ENCODE measurements around the gene STARD9.

STARD9 gene

GRCh38 chr15:42558739-42559138 lies 16.7 kb upstream of the STARD9 start:
- no peak for TF ChIP-seq CTCF (IDR thresholded peaks at IDR 0.05)
- Histone ChIP-seq H3K27me3 (no peaks in the 10 kb centered on the region), H3K27ac (no peak overlapping the region), H3K9me3 (no peaks in the 10 kb centered on the region), H3K4me1 (ENCODE audit: control insufficient read depth in 1 of 2, insufficient read depth in 1 of 2, low read depth in 1 of 2, low read length in 1 of 2) (peaks cover 7 to 8% of the 10 kb centered on the region in 2 experiments), H3K4me3 (ENCODE audit: low read depth in 1 of 2, low read length in 1 of 2) (no peak overlapping the region), H3K36me3 (peaks cover 34% of the 10 kb centered on the region)

GRCh38 chr15:42576040-42576594 lies 711 bp downstream of the STARD9 start:
- Histone ChIP-seq H3K4me3 (ENCODE audit: low read depth in 1 of 2, low read length in 1 of 2) (peak overlapping the region; percentile 75 to 76), H3K9me3 (no peaks in the 10 kb centered on the region), H3K36me3 (no peaks in the 10 kb centered on the region), H3K4me1 (ENCODE audit: control insufficient read depth in 1 of 2, insufficient read depth in 1 of 2, low read depth in 1 of 2, low read length in 1 of 2) (peaks cover 20% of the 10 kb centered on the region in 2 experiments), H3K27ac (no peak overlapping the region), H3K27me3 (peaks cover 77% of the 10 kb centered on the region)
- TF ChIP-seq CTCF (IDR thresholded peaks at IDR 0.05), result no peak

- TF ChIP-seq CTCF (IDR thresholded peaks at IDR 0.05), result no peak
- no peaks in the 10 kb centered on the region for H3K36me3 ChIP-seq
- H3K27me3 ChIP-seq, result peaks cover 81% of the 10 kb centered on the region
- no peak overlapping the region for H3K27ac ChIP-seq
- H3K9me3 ChIP-seq, result no peaks in the 10 kb centered on the region
- no peak overlapping the region for H3K4me3 ChIP-seq (ENCODE audit: low read depth in 1 of 2, low read length in 1 of 2)
- H3K4me1 ChIP-seq (ENCODE audit: control insufficient read depth in 1 of 2, insufficient read depth in 1 of 2, low read depth in 1 of 2, low read length in 1 of 2), result peaks cover 21 to 25% of the 10 kb centered on the region in 2 experiments
These were observed 1.4 kb downstream of the STARD9 start for GRCh38 chr15:42576776-42577175.

GRCh38 chr15:42577514-42578031 lies 2.2 kb downstream of the STARD9 start:
- no peak overlapping the region for H3K4me3 ChIP-seq (ENCODE audit: low read depth in 1 of 2, low read length in 1 of 2)

GRCh38 chr15:42578984-42579537 lies 3.7 kb downstream of the STARD9 start:
- H3K4me3 ChIP-seq (ENCODE audit: low read depth in 1 of 2, low read length in 1 of 2), result no peak overlapping the region
- H3K27me3 ChIP-seq, result peaks cover 94% of the 10 kb centered on the region
- H3K36me3 ChIP-seq, result no peaks in the 10 kb centered on the region
- no peak for TF ChIP-seq CTCF (IDR thresholded peaks at IDR 0.05)
- no peak overlapping the region for H3K27ac ChIP-seq
- H3K4me1 ChIP-seq (ENCODE audit: control insufficient read depth in 1 of 2, insufficient read depth in 1 of 2, low read depth in 1 of 2, low read length in 1 of 2), result peaks cover 21 to 27% of the 10 kb centered on the region in 2 experiments
- H3K9me3 ChIP-seq, result no peaks in the 10 kb centered on the region

More at GRCh38 chr15:42577514-42578031, 2.2 kb downstream of the STARD9 start:
- Histone ChIP-seq H3K27ac (no peak overlapping the region), H3K27me3 (peaks cover 89% of the 10 kb centered on the region), H3K36me3 (no peaks in the 10 kb centered on the region), H3K4me1 (ENCODE audit: control insufficient read depth in 1 of 2, insufficient read depth in 1 of 2, low read depth in 1 of 2, low read length in 1 of 2) (peaks cover 21 to 27% of the 10 kb centered on the region in 2 experiments), H3K9me3 (no peaks in the 10 kb centered on the region)
- TF ChIP-seq CTCF (IDR thresholded peaks at IDR 0.05), result no peak
